ENCODE results near the gene COL8A1.

The COL8A1 gene

DNA sequence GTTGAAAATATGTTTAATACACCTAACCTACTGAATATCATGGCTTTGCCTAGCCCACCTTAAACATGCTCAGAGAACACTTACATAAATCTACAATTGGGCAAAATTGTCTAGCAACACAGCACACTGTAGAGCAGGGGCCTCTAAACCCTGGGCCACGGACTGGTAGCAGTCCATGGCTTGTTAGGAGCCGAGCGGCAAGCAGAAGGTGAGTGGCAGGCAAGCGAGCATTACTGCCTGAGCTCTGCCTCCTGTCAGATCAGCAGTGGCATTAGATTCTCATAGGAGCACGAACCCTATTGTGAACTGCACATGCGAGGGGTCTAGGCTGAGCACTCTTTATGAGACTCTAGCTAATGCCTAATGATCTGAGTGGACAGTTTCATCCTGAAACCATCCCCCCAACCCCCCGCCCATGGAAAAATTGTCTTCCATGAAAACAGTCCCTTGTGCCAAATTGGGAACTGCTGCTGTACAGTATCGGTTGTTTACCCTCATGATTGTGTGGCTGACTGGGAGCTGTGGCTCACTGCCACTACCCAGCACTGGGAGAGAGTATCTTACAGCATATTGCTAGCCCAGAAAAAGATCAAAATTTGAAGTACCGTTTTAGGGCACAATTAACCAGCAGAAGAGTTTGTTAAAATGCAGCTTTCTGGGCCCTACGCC lies 205.3 kb downstream of the COL8A1 start:
- Histone ChIP-seq H3K27me3 (ENCODE audit: control insufficient read depth in 1 of 2, insufficient read depth in 2 of 2, low read length in 2 of 2) (no peaks in the 10 kb centered on the region), H3K9me3 (ENCODE audit: control insufficient read depth in 2 of 2, low read length in 2 of 2) (no peaks in the 10 kb centered on the region), H3K4me1 (ENCODE audit: control insufficient read depth, insufficient read depth, low read length) (peaks cover 19% of the 10 kb centered on the region), H3K4me3 (ENCODE audit: low read length in 2 of 2) (peak overlapping the region; percentile 52 to 56), H3K36me3 (ENCODE audit: control insufficient read depth in 2 of 2, insufficient read depth in 2 of 2, low read length in 2 of 2) (peaks cover 4 to 6% of the 10 kb centered on the region in 2 donors), H3K9ac (ENCODE audit: low read length in 2 of 2) (peak overlapping the region; percentile 52 to 65), H3K27ac (ENCODE audit: low read length) (peak overlapping the region; percentile 46)

DNA sequence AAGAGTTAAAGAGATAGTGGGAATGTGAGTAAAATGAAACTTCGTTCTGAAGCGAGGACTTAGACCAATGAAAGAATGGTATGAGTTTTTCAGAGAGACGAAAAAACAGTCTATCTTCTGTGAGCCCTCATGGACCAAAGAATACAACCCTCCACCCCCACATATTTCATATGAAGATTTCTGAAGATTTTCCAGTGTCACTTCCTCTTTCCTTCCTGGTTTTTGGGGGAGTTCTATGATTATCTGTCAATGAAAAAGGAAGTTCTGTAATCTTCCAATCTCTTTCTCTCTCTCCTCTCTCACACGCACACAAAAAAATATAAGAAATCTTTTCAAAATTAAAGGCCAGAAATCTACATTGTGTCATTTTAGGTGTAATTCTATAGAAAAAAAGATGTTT lies 206.9 kb downstream of the COL8A1 start:
- H3K4me3 ChIP-seq (ENCODE audit: low read length in 2 of 2) = no peak overlapping the region
- H3K36me3 ChIP-seq (ENCODE audit: control insufficient read depth in 2 of 2, insufficient read depth in 2 of 2, low read length in 2 of 2) = peaks cover 12 to 15% of the 10 kb centered on the region in 2 donors
- no peaks in the 10 kb centered on the region for H3K9me3 ChIP-seq (ENCODE audit: control insufficient read depth in 2 of 2, low read length in 2 of 2)
- no peak overlapping the region for H3K9ac ChIP-seq (ENCODE audit: low read length in 2 of 2)
- H3K4me1 ChIP-seq (ENCODE audit: control insufficient read depth, insufficient read depth, low read length) = peaks cover 23% of the 10 kb centered on the region
- no peaks in the 10 kb centered on the region for H3K27me3 ChIP-seq (ENCODE audit: control insufficient read depth in 1 of 2, insufficient read depth in 2 of 2, low read length in 2 of 2)
- peak overlapping the region; percentile 46 for H3K27ac ChIP-seq (ENCODE audit: low read length)

DNA sequence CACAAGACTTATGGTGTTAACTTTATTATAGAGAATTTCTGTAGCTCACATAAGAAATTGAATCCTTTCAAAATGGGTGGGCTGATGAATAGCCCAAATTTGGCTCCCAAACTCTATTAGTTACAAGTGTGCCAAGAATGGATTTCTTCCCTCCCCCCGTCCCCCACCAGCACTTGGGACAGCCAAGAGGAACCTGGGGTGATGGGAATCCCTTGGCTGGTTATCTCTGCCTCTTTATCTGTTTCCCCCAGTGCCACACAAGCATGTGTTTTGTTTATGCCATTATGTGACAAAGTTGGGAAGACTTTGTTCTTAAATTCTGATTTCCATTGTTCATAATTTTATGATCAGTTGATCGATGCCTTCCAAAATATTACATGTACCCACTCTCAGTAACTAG lies 207.6 kb downstream of the COL8A1 start:
- Histone ChIP-seq H3K9ac (ENCODE audit: low read length in 2 of 2) (peak overlapping the region in 1 of 2 donors; percentile 36), H3K27ac (ENCODE audit: low read length) (peak overlapping the region; percentile 46), H3K9me3 (ENCODE audit: control insufficient read depth in 2 of 2, low read length in 2 of 2) (no peaks in the 10 kb centered on the region), H3K36me3 (ENCODE audit: control insufficient read depth in 2 of 2, insufficient read depth in 2 of 2, low read length in 2 of 2) (peaks cover 17 to 20% of the 10 kb centered on the region in 2 donors), H3K27me3 (ENCODE audit: control insufficient read depth in 1 of 2, insufficient read depth in 2 of 2, low read length in 2 of 2) (no peaks in the 10 kb centered on the region), H3K4me1 (ENCODE audit: control insufficient read depth, insufficient read depth, low read length) (peaks cover 23% of the 10 kb centered on the region), H3K4me3 (ENCODE audit: low read length in 2 of 2) (no peak overlapping the region)

DNA sequence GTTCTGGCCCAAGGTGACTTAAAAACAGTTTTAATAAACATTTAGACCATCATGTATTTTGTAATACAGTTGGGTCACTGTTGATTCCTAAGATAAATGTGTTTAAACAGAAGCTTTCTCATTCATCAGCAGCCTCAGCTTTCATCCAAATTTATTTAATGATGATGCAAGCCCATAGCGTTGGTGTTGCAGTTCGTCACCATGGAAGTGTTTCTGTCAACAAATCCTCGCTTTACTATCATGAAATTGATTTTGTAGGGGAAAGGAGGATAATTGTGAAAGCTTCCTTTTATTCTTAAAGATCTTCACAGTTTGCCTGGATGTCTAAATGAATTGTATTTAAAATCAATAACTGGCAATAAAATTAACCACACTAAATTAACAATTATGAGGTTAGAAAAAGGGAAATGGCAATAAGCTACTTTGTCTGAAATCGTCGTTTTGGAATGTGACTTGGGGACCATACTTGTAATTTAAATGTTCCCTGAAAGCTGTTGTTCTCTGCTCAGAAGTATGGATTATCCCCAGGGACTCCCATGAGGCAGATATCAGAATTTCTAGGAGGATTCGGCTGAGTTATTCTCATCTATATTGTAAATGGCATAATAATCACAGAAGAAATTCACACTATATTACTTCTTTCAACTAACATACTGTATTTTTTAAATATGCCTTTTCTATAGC lies 208.2 kb downstream of the COL8A1 start:
- Histone ChIP-seq H3K36me3 (ENCODE audit: control insufficient read depth in 2 of 2, insufficient read depth in 2 of 2, low read length in 2 of 2) (peaks cover 17 to 20% of the 10 kb centered on the region in 2 donors), H3K4me1 (ENCODE audit: control insufficient read depth, insufficient read depth, low read length) (peaks cover 23% of the 10 kb centered on the region), H3K27me3 (ENCODE audit: control insufficient read depth in 1 of 2, insufficient read depth in 2 of 2, low read length in 2 of 2) (no peaks in the 10 kb centered on the region), H3K9ac (ENCODE audit: low read length in 2 of 2) (peak overlapping the region in 1 of 2 donors; percentile 60), H3K27ac (ENCODE audit: low read length) (peak overlapping the region; percentile 46), H3K9me3 (ENCODE audit: control insufficient read depth in 2 of 2, low read length in 2 of 2) (no peaks in the 10 kb centered on the region), H3K4me3 (ENCODE audit: low read length in 2 of 2) (no peak overlapping the region)

GRCh38 chr3:99848433-99848832 lies 210.0 kb downstream of the COL8A1 start:
- Histone ChIP-seq H3K27me3 (ENCODE audit: control insufficient read depth in 1 of 2, insufficient read depth in 2 of 2, low read length in 2 of 2) (no peaks in the 10 kb centered on the region), H3K9me3 (ENCODE audit: control insufficient read depth in 2 of 2, low read length in 2 of 2) (no peaks in the 10 kb centered on the region), H3K4me1 (ENCODE audit: control insufficient read depth, insufficient read depth, low read length) (peaks cover 17% of the 10 kb centered on the region), H3K4me3 (ENCODE audit: low read length in 2 of 2) (peak overlapping the region in 1 of 2 donors; percentile 10), H3K9ac (ENCODE audit: low read length in 2 of 2) (no peak overlapping the region), H3K27ac (ENCODE audit: low read length) (peak overlapping the region; percentile 46), H3K36me3 (ENCODE audit: control insufficient read depth in 2 of 2, insufficient read depth in 2 of 2, low read length in 2 of 2) (peaks cover 19 to 20% of the 10 kb centered on the region in 2 donors)
